Endometrial microvascular endothelial cells (primary cell): ENCODE results near the gene CYP2A6. TPM values are rescaled to one million over a fixed set of nuclear protein-coding genes. Genes with fewer than 3 reads are reported as not detected.

Experiments
- in situ Hi-C: cut with HindIII; loops from 2 replicates; pipeline ENCODE4 v1.10.0; 2017; ENCODE audit warnings: low sequenced_read_pairs, low pct_unique_long_range_greater_than_20kb; ENCODE audit errors: inconsistent ontology term
- total RNA-seq: library from RNA; depleted of rRNA; stranded (reverse); fragments of >200 nt; gene quantifications from one replicate; pipeline ENCODE4 v1.2.3, GENCODE V29; 2015; ENCODE audit errors: inconsistent ontology term

Gene CYP2A6
- total RNA-seq, 1 donor from 2014 or later, result not detected

DNA sequence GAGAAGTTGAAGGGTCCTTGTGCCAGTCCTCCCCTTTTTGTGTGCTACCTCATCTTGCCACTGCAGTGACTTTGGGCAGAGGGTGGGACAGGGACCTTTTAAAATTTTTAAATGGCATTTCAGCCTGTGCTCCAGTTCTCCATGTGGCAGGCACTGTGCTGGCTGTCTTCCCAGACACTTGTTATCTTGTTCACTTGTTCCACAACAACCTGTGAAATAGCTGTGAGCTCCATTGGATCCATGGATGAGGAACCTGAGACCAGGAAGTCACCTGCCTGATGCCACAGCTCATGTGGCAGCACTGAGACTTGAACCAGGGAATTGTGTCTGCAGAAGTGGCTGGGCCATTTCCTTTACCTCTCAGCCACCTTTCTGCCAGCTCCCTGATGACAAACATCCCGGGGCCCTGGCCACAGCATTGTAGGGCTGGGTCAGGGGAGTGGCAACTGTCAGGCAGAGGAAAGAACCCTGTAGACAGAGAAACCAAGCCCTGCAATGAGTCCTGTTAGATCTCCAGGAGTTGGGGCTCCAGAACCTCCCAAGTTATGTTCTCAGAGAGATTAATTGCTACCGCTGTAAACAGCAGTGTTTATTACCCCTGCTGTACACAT, 44.9 kb downstream of the CYP2A6 start:
- in situ Hi-C loops, result no loop called here

DNA sequence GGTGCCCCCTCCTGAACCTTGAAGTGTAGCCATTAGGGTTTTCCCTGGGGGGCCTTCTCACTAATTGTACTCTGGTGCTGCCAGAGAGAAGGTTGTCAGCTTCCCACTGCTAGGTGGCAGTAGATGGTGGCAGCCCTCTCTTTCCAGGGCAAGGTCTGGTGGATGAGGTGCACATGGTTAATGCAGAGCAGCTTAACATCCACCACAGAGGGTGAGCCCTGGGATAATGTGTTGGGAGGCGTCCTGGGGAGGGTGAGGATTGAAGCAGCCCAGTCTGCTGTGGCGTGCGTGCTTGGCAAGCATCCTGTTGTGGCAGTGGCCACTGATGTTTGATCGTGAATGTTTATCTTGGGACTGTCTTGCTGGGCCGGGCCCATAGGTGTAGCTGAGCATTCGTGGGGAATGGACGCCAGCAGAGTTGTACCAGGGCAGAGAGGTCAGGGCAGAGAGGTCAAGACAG, 45.4 kb downstream of the CYP2A6 start:
- in situ Hi-C loops, result no loop called here

DNA sequence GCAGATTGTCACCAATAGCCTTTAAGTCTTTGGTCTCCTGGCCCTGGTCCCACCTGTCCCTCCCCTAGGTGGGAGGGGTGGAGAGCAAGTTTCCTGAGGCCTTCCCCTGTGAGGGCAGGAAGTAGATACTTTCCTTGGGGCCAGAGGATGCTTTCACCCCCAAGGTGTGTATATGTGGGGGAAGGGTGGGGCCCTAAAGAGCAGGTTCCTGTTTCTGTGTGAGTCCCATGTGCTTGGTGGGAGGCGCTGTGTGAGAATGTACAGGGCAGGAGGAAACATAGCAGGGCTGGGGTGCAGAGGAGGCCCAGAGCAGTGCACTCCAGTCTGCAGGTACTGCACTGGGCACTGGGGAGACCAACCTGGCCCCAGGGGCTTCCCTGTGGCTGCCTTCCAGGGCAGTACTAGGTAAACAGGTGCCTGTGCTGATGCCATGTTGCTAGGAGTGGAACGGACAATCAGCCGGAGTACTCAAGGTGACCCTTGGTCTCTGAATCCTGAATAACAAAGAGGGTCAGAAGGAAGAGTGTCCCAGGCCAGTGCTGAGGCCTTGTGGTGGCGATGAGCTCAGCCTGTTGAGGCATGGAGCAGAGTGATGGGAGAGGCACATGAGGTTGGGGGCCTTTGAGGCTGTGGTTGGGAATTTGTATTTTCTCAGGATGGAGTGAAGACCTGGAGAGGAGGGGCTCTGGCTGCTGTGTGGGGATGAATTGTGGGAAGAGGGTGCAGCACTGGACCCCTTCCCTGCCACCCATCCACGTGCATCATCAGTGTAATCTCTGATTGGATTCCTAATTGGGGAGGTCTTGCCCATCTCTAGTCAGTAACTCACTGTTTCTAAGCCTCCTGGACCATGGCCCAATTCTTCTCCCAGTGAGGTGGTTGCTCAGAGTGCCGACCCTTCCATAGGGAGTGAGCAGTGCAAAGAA, 46.1 kb downstream of the CYP2A6 start:
- in situ Hi-C loops, result no loop called here

DNA sequence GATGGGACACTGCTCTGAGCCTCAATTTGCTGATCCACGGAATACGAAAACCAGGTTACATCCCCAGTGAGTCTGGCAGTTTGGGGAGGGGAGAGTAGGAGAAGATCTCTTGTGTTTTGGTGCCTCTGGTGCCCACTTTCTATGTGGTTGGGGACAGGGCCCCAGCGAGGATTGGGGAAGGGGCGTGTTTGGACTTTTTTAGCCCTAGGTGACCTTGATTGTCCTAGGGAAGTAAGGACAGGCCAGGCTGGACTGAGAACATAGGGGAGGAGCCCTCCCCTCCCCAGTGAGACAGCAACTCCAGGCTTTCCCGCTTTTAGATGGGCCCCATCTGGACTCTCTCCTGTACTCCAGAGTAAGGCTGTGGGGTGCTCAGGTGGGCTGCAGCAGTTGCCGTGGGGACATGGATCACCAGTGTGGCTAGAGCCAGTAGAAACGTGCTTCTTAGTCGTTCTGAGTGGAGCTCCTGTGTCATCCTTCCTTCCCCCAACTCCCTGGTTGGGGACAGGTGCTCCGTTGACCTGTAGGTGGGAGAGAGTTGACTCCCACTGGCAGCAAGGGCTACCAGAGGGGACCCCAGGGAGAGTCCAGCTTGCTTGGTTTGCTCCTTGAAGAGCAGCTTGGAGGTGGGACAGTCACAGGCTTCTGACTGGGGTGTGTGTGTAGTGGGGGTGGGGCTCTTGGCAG, 46.9 kb downstream of the CYP2A6 start:
- in situ Hi-C loops, result no loop called here

DNA sequence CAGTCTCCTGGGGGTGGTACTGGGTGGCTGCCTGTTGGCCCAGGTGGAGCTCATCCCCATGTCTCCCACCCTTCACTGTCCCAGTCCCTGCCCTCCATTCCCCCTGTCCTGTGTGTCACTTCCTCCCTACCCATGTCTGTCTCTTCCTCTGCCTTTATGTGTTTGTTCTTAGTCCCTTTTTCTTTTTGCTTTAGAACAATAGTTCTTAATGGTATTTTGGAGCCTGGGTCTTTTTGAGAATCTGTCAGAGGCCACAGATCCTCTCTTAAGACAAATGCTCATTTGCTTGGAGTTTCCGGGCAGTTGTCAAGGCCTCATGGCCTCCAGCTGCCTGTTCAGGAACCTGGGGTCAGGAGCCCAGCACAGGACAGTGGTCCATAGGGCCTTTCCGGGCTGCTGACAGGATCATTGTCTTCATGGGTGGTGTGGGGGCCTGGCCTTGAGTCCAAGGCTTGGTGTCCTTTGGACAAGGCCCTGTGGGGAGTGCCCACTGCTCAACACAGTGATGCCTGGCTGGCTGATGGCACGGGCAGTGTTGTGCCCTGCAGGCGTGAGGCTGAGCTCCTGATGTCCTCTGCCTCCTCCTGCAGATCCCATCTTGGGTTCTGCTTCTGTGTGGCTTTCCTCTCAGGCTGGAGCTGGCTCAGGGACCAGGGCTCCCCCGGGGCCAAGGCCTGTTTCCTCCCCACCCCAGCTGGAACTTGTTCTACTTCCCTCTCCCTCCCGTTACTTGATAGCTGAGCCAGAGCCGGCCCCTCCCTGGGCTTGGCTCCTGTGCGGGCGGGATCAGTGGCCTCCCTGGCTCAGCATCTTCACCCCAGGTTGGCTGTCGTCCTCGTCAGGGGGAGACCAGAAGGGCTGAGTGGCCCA, 47.7 kb downstream of the CYP2A6 start:
- in situ Hi-C loops, result no loop called here

DNA sequence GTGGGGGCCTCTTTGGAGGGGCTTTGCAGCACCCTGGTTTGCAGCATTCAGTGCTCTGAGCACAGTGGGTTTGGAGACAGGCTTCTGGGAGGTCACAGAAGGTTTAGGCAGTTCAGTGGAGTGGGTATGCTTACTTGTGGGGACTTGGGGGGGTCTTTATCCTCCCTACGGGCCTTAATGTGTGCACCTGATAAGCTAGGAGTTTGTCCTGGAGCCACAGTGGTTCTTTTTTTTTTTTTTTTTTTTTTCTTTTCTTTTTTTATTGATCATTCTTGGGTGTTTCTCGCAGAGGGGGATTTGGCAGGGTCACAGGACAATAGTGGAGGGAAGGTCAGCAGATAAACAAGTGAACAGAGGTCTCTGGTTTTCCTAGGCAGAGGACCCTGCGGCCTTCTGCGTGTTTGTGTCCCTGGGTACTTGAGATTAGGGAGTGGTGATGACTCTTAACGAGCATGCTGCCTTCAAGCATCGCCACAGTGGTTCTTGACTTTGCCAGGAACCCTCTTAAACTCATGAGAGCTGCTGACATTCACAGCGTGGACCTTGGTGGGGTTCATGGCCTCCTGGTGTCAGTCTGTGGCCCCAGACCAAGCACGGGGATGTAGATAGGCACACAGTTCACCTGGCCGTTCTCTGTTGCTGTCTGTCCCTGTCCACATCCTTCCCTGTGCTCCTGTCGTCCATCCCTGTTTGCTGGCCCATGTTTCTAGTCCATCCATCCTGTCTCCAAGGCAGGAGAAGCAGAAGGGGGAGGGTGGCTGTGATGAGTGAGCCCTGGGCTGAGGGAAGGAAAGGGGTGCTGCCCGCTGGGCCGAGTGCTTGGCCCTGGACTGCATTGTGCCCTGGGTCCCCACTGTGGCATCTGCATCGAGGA, 48.6 kb downstream of the CYP2A6 start:
- in situ Hi-C loops, result no loop called here

DNA sequence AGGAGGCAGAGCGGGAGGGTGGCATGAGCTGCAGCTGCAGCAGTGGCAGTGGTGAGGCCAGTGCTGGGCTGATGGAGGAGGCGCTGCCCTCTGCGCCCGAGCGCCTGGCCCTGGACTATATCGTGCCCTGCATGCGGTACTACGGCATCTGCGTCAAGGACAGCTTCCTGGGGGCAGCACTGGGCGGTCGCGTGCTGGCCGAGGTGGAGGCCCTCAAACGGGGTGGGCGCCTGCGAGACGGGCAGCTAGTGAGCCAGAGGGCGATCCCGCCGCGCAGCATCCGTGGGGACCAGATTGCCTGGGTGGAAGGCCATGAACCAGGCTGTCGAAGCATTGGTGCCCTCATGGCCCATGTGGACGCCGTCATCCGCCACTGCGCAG, 49.3 kb downstream of the CYP2A6 start:
- in situ Hi-C loops, result no loop called here

DNA sequence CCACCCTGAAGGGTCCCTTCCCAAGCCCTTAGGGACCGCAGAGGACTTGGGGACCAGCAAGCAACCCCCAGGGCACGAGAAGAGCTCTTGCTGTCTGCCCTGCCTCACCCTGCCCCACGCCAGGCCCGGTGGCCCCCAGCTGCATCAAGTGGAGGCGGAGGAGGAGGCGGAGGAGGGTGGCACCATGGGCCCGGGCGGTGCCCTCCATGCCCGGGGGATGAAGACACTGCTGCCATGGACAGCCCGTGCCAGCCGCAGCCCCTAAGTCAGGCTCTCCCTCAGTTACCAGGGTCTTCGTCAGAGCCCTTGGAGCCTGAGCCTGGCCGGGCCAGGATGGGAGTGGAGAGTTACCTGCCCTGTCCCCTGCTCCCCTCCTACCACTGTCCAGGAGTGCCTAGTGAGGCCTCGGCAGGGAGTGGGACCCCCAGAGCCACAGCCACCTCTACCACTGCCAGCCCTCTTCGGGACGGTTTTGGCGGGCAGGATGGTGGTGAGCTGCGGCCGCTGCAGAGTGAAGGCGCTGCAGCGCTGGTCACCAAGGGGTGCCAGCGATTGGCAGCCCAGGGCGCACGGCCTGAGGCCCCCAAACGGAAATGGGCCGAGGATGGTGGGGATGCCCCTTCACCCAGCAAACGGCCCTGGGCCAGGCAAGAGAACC, 49.8 kb downstream of the CYP2A6 start:
- in situ Hi-C loops, result no loop called here

DNA sequence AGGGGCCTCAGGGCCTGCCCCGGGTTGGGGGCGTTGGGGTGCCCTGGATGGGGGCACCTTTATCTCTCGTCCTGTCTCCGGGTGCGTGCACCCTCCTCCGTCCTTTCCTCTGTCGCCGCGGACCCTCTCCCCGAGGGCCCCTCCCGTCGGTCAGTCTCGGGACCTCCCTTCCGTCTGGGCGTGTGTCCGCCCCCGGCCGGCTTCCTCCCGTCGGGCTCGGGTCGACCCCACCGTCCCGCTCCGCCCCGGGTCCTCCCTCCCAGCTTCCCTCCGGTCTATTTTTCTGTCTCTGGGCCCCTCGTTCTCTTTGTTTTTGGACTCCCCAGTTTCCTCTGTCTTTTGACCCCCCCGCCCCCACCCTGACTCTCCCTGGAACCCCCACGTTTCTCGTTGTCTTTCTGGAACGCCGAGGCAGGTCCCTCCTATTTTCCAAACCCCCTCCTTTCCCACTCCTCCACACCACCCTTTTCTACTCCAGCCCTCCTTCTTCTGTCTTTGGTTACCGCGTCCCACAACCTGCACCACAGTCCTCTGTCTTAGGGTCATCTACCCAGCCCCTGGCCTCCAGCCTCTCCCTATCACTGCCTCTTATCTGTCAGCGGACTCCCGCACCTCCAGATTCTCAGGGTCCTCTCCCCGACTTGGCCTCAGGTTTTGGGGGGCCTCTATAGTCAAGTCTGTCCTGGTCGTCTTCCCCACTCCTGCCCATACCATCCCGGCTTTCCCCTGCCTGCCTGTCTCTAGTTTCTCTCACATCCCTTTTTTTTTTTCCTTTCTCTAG, 50.5 kb downstream of the CYP2A6 start:
- in situ Hi-C loops, result no loop called here

DNA sequence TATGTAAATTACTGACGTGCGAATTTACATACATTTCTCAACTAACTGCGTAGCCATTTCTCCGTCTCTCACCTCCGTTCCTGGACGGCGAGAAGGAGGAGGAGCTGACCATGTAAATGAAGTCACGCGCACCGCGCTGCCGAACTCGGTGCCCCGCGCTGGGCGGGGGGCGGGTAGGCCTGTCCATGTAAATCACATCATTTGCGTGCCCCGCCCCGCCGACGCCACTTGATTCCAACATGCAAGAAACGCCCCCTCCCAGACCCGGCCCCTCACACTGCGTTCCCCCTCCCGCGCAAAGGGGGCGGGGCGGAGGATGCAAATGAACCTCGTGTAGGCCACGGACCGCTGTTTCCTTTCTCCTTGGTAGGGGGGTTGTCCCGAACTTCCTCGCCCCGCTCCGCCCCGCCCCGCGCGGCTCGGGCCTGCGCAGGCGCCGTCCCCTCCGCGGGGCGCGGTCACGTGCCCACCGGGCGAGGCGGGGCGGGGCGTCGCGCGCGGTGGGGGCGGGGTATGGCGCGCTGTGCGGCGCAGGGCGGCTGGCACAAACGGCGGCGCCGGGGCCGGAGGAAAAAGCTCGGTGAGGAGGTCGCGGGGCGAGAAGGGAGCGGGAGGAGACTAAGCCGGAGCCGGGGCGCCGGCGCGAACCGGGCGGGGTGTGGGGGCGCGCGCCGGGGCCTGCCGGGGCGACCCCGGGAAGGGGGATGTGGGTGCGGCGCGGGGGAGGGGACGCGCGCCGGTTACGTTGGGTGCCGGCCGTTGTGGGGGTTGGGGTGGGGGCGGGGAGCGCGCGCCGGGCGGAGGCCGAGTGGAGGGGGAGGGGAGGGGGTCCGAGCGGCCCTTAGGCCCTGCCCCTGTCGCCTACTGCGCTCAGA, 51.3 kb downstream of the CYP2A6 start, which contains the start of gene EGLN2:
Gene EGLN2 (plus strand): TSS at position 509 of the 875 bp plus-strand sequence. CDS start 1,382 bp downstream, outside the sequence.
- in situ Hi-C loops, result no loop called here

DNA sequence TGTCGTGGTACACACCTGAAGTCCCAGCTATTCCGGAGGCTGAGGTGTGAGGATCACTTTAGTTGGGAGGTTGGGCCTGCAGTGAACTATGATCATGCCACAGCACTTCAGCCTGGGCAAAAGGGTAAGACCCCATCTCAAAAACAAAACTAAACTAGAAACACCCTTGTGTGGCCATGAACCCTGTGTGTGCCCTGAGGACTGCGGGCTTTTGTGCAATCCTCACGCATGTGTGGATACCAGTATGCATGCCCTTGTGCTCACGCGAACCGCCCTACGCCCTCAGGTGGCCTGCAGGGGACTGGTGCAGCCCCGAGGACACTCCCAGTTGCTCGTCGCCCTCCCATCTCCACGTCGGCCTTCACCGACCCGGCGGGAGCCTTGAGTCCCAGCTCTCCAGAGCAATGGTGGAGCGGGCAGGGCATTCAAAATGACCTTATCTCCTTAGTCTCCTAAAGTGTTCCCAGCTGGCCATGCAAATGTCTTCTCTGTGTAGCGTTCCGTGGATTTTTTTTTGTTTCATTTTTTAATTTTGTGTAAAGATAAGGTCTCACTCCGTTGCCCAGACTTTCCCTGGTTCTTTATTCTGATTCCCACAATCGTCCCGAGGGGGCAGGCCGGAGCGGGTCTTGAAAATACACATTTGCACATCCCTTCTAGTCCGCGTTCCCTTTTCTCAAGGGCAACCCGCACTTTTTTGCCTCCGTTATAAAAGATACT, 52.1 kb downstream of the CYP2A6 start:
- in situ Hi-C loops, result no loop called here

DNA sequence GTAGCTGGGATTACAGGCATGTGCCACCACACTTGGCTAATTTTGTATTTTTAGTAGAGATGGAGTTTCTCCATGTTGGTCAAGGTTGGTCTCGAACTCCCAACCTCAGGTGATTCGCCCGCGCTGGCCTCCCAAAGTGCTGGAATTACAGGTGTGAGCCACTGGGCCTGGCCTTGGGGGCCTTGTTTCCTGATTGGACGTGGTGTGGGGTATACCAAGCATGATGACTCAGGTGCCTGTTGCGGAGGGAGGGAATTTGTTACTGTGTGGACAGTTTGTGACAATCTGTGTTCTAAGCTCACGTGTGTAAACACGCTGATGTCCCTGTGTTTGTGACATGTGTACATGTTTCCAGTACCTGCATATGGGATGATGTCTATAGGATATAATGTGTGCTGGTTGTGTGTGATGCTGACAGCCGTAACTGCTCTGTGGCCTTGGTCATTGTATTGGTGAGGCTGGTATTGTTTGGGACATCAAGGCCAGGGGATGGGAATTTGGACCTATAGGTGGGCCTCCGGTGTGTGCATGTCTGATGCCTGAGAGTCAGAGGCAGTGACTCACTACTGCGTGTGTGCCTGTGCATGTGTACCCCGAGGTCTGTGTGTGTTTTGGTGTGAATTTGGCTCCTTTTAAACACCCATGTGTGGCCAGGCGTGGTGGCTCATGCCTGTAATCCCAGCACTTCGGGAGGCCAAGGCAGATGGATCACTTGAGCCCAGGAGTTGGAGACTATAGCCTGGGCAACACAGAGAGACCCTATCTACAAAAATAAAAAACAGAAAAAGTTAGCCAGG, 52.9 kb downstream of the CYP2A6 start:
- in situ Hi-C loops, result no loop called here
